B cell (primary cell): Measurements from ENCODE around the gene ANKS6. TPM values are rescaled to one million over a fixed set of nuclear protein-coding genes. Genes with fewer than 3 reads are reported as not detected.

ENCODE experiments used
- ATAC-seq: fragments of 200-7000 bp; cut with Tn5 transposase; one replicate; pipeline ENCODE4 v1.10.0; 2021; ENCODE audit warnings: low read depth, mild to moderate bottlenecking, moderate number of reproducible peaks, moderate library complexity
- CTCF ChIA-PET: fragments of 350-600 bp; sonication (Branson Sonifier 250); formaldehyde crosslinking; loops from one replicate; lab custom pipeline; 2021; ENCODE audit warnings: antibody characterized with exemption, inconsistent platforms; lab: Charles Lee
- POLR2A ChIA-PET: fragments of 350-600 bp; sonication (Branson Sonifier 250); formaldehyde crosslinking; loops from one replicate; lab custom pipeline; 2021; ENCODE audit warnings: antibody characterized with exemption; lab: Charles Lee
- DNase-seq: peaks from one replicate; pipeline ENCODE4 v3.0.0; 2013
- H2AFZ ChIP-seq: 2 replicates; pipeline ENCODE4 v1.6.1; 2012; ENCODE audit warnings: mild to moderate bottlenecking, low read depth, low read length; ENCODE audit not compliant: insufficient read depth, poor library complexity, severe bottlenecking
- H3K27ac ChIP-seq, 2 donors: 1 replicate in 1 of 2; 2 replicates in 1 of 2; pipeline ENCODE4 v1.5.1; 2012 to 2013; ENCODE audit warnings: low read length in 2 of 2, mild to moderate bottlenecking in 2 of 2, moderate library complexity in 1 of 2
- H3K27me3 ChIP-seq, 4 experiments: fragments of 200-600 bp in 1 of 4; sonication (generic) in 1 of 4; replicated peaks in 1 of 4; 1 replicate in 2 of 4; 2 replicates in 2 of 4; pipeline versions ENCODE4 v1.6.1 to v1.7.0; 2013 to 2016; ENCODE audit warnings: low read length in 3 of 4, mild to moderate bottlenecking in 2 of 4, mixed read lengths in 1 of 4, moderate library complexity in 1 of 4; ENCODE audit not compliant: insufficient read depth in 4 of 4, control insufficient read depth in 3 of 4; ENCODE audit errors: control extremely low read depth in 1 of 4
- H3K36me3 ChIP-seq, 2 experiments: replicated peaks in 1 of 2; 1 replicate in 1 of 2; 2 replicates in 1 of 2; pipeline versions ENCODE4 v1.6.1 to v1.7.1; 2013; ENCODE audit warnings: low read length in 1 of 2; ENCODE audit not compliant: insufficient read depth in 2 of 2, control insufficient read depth in 1 of 2; ENCODE audit errors: control extremely low read depth in 1 of 2, extremely low read depth in 1 of 2
- H3K4me1 ChIP-seq, 2 donors: fragments of 200-600 bp in 1 of 2; sonication (generic) in 1 of 2; 1 replicate in 1 of 2; 2 replicates in 1 of 2; pipeline versions ENCODE4 v1.5.1 to v1.6.1; 2013 to 2017; ENCODE audit warnings: low read length in 2 of 2; ENCODE audit not compliant: control insufficient read depth in 2 of 2, insufficient read depth in 2 of 2
- H3K4me2 ChIP-seq: replicated peaks from 2 replicates; pipeline ENCODE3; 2012; ENCODE audit warnings: mild to moderate bottlenecking, low read depth, low read length; ENCODE audit not compliant: poor library complexity, severe bottlenecking
- H3K4me3 ChIP-seq, 5 experiments: fragments of 200-600 bp in 1 of 5; sonication (generic) in 1 of 5; 1 replicate in 3 of 5; 2 replicates in 2 of 5; pipeline versions ENCODE4 v1.5.1 to v1.7.0; 2011 to 2016; ENCODE audit warnings: low read length in 4 of 5, mild to moderate bottlenecking in 4 of 5, low read depth in 2 of 5, control low read depth in 1 of 5, moderate library complexity in 1 of 5; ENCODE audit not compliant: insufficient read depth in 1 of 5; ENCODE audit errors: control extremely low read depth in 1 of 5, extremely low read depth in 1 of 5
- H3K79me2 ChIP-seq: fragments of 200-600 bp; sonication (generic); one replicate; pipeline ENCODE4 v1.6.0; 2016; ENCODE audit warnings: low read length; ENCODE audit not compliant: control insufficient read depth, insufficient read depth
- H3K9ac ChIP-seq: fragments of 200-600 bp; sonication (generic); 2 replicates; pipeline ENCODE4 v1.6.1; 2017; ENCODE audit warnings: mild to moderate bottlenecking, low read length, moderate library complexity
- H3K9me3 ChIP-seq, 3 donors: one replicate each; pipeline versions ENCODE4 v1.6.1 to v1.7.1; 2013; ENCODE audit warnings: low read length in 2 of 3; ENCODE audit not compliant: control insufficient read depth in 2 of 3, insufficient read depth in 1 of 3; ENCODE audit errors: control extremely low read depth in 1 of 3
- H4K20me1 ChIP-seq: 2 replicates; pipeline ENCODE4 v1.6.0; 2012; ENCODE audit warnings: mild to moderate bottlenecking, low read length; ENCODE audit not compliant: insufficient read depth, control insufficient read depth, poor library complexity, severe bottlenecking
- H3K27ac Mint-ChIP-seq: one replicate; pipeline ENCODE4 v1.8.0; 2021; ENCODE audit warnings: mixed read lengths
- H3K27me3 Mint-ChIP-seq: one replicate; pipeline ENCODE4 v1.8.0; 2021; ENCODE audit warnings: mixed read lengths
- H3K4me1 Mint-ChIP-seq: one replicate; pipeline ENCODE4 v1.8.0; 2021; ENCODE audit warnings: mixed read lengths
- H3K4me3 Mint-ChIP-seq: one replicate; pipeline ENCODE4 v1.8.0; 2021; ENCODE audit warnings: mixed read lengths
- H3K9me3 Mint-ChIP-seq: one replicate; pipeline ENCODE4 v1.8.0; 2022; ENCODE audit warnings: mixed read lengths; ENCODE audit not compliant: insufficient read depth
- CTCF ChIP-seq: fragments of 200-600 bp; IDR thresholded peaks from one replicate; pipeline ENCODE4 v1.8.0; 2022; ENCODE audit warnings: antibody characterized with exemption, mild to moderate bottlenecking
- EZH2 ChIP-seq: IDR thresholded peaks from 2 replicates; pipeline ENCODE4 v1.6.1; 2012; ENCODE audit warnings: borderline replicate concordance, low read depth, mild to moderate bottlenecking, moderate library complexity, low read length; ENCODE audit not compliant: insufficient read depth, poor library complexity, severe bottlenecking
- WGBS: methylation state at CpG from one replicate; pipeline ENCODE4 v1.1.5; 2013; ENCODE audit warnings: missing lambda C conversion rate; ENCODE audit not compliant: insufficient coverage; 5-methylcytosine and 5-hydroxymethylcytosine counted together
- intact Hi-C: fragments of 100-400 bp; cut with micrococcal nuclease; formaldehyde crosslinking; loops from one replicate; pipeline ENCODE4 v1.10.0; 2022
- polyA plus RNA-seq: library from polyadenylated mRNA; depleted of rRNA; stranded (reverse); fragments of >200 nt; gene quantifications from 2 replicates; pipeline ENCODE4 v1.2.3, GENCODE V29; 2012
- total RNA-seq, 2 donors: library from RNA; stranded (reverse); fragments of 120-200 nt in 1 of 2; gene quantifications; 1 replicate in 1 of 2; 2 replicates in 1 of 2; pipeline versions ENCODE4 v1.2.3 to v1.2.4, GENCODE V29; 2013 to 2022

The ANKS6 gene
- total and polyA plus RNA-seq, 2 donors (not counting 1 experiment from before 2014, with no cell fraction given): 11.4 to 16.1 TPM

DNA sequence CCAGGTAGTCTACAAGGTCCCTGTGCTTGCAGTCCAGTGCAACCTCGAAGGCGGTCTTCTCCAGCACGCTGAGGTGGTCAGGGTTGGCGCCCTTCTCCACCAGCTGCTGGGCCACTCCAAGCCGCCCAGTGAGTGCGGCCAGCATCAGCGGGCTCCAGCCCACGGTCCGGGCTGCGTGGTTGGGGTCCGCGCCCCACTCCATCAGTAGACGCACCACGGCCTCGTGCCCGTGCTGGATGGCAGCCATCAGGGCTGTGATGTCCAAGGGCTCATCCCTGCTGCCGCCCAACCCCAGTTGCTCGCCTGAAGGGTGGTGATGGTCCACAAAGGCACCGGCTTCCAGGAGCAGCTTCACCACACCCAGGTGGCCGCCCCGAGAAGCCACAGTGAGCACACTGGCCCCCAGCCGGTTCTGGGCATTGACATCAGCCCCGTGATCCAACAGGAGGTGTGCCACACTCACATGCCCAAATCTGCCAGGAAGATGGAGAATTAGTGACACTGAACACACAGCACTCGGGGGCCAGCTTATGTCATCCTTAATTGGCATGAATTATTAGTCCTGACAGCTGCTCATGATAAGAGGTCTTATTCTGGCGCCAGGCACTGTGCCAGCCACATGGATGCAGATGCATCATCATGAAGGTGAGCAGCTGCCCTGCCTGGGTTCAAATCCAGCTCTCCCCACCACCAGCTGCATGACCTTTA, 6.1 kb downstream of the ANKS6 start:
- Mint-ChIP-seq H3K27ac (no peak overlapping the region), H3K27me3 (no peaks in the 10 kb centered on the region), H3K4me3 (no peak overlapping the region), H3K9me3 (no peaks in the 10 kb centered on the region), H3K4me1 (peaks cover 19% of the 10 kb centered on the region)
- no peaks in the 10 kb centered on the region for H4K20me1 ChIP-seq
- H3K36me3 ChIP-seq: peaks cover 0 to 3% of the 10 kb centered on the region in 2 experiments
- CTCF ChIA-PET: interaction anchor here (0.8 to 6.7 kb wide), 3 partner anchors 11 to 474 kb away, joined by 3 to 46 read pairs (median 16); no protein-coding TSS in a partner anchor
- H2AFZ ChIP-seq: no peak overlapping the region
- POLR2A ChIA-PET: no interaction called here
- H3K9me3 ChIP-seq: no peaks in the 10 kb centered on the region
- H3K9ac ChIP-seq: no peak overlapping the region
- TF ChIP-seq CTCF (no peak), EZH2 (no peak)
- WGBS: 97% methylated on average over 25 of the region's 25 CpGs
- H3K79me2 ChIP-seq: no peaks in the 10 kb centered on the region
- no peak overlapping the region for H3K27ac ChIP-seq
- H3K27me3 ChIP-seq: no peaks in the 10 kb centered on the region
- H3K4me2 ChIP-seq: no peak overlapping the region
- ATAC-seq: no peak
- H3K4me3 ChIP-seq: no peak overlapping the region
- intact Hi-C loops: loop anchor here (10.0 kb wide), 1 partner anchor 1645 kb away; no protein-coding TSS in a partner anchor
- DNase-seq: no peak
- H3K4me1 ChIP-seq: peaks cover 0 to 1% of the 10 kb centered on the region in 2 donors

- Mint-ChIP-seq H3K27ac (no peak overlapping the region), H3K4me1 (peaks cover 12% of the 10 kb centered on the region), H3K9me3 (no peaks in the 10 kb centered on the region), H3K27me3 (no peaks in the 10 kb centered on the region), H3K4me3 (no peak overlapping the region)
- Histone ChIP-seq H2AFZ (no peak overlapping the region), H3K27ac (no peak overlapping the region), H3K4me2 (no peak overlapping the region), H3K4me1 (no peaks in the 10 kb centered on the region), H3K9ac (no peak overlapping the region), H3K36me3 (peaks cover 0 to 3% of the 10 kb centered on the region in 2 experiments), H4K20me1 (no peaks in the 10 kb centered on the region), H3K27me3 (no peaks in the 10 kb centered on the region), H3K79me2 (no peaks in the 10 kb centered on the region), H3K4me3 (no peak overlapping the region), H3K9me3 (no peaks in the 10 kb centered on the region)
- no peak for ATAC-seq
- ChIA-PET POLR2A (no interaction called here), CTCF (interaction anchor here (0.6 to 6.7 kb wide), 3 partner anchors 14 to 1478 kb away, joined by 3 to 46 read pairs (median 16); no protein-coding TSS in a partner anchor)
- 98% methylated on average over 5 of the region's 5 CpGs for WGBS
- TF ChIP-seq CTCF (no peak), EZH2 (no peak)
- intact Hi-C loops: loop anchor here (10.0 kb wide), 1 partner anchor 1645 kb away; no protein-coding TSS in a partner anchor
- no peak for DNase-seq
These were observed 6.7 kb downstream of the ANKS6 start for GRCh38 chr9:98789483-98790133.
